GM19043 (cell line): ENCODE measurements around the gene BRAT1.

Source experiments
- ATAC-seq: cut with Tn5 transposase; IDR thresholded peaks from one replicate; pipeline ENCODE4 v1.9.1; 2021; ENCODE audit warnings: low read depth; ENCODE audit not compliant: unreplicated experiment

Gene BRAT1

GRCh38 chr7:2501947-2502646, 53.2 kb downstream of the BRAT1 start:
- ATAC-seq, result no peak

GRCh38 chr7:2500701-2501100, 54.6 kb downstream of the BRAT1 start:
- ATAC-seq, result no peak

- ATAC-seq, result no peak
Observed at GRCh38 chr7:2499719-2500430, 55.4 kb downstream of the BRAT1 start.

- ATAC-seq, result no peak
Observed at GRCh38 chr7:2499181-2499580, 56.1 kb downstream of the BRAT1 start.

GRCh38 chr7:2498708-2499107, 56.6 kb downstream of the BRAT1 start:
- no peak for ATAC-seq

- ATAC-seq, result no peak
Observed at GRCh38 chr7:2497500-2498336, 57.6 kb downstream of the BRAT1 start.

GRCh38 chr7:2497065-2497464, 58.3 kb downstream of the BRAT1 start:
- no peak for ATAC-seq

- no peak for ATAC-seq
Observed at GRCh38 chr7:2496375-2496774, 58.9 kb downstream of the BRAT1 start.

- ATAC-seq, result no peak
Observed at GRCh38 chr7:2495418-2496299, 59.7 kb downstream of the BRAT1 start.

- ATAC-seq, result no peak
Observed at GRCh38 chr7:2494191-2495130, 60.9 kb downstream of the BRAT1 start.

- no peak for ATAC-seq
Observed at GRCh38 chr7:2493205-2494164, 61.8 kb downstream of the BRAT1 start.

- ATAC-seq, result no peak
Observed at GRCh38 chr7:2492038-2492437, 63.3 kb downstream of the BRAT1 start.

- ATAC-seq, result no peak
Observed at GRCh38 chr7:2490181-2490651, 65.1 kb downstream of the BRAT1 start.

GRCh38 chr7:2488681-2489080, 66.6 kb downstream of the BRAT1 start:
- no peak for ATAC-seq

GRCh38 chr7:2488272-2488645, 67.1 kb downstream of the BRAT1 start:
- ATAC-seq, result no peak
